Fibroblast of skin of scalp (primary cell): Measurements from ENCODE around the gene PTGR3.

Source experiments
- DNase-seq: peaks from one replicate; pipeline ENCODE4 v3.0.0-alpha.2; 2013

The PTGR3 gene

GRCh38 chr18:75168619-75169018 lies 40.3 kb downstream of the PTGR3 start:
- no peak for DNase-seq

GRCh38 chr18:75167759-75168618 lies 41.0 kb downstream of the PTGR3 start:
- no peak for DNase-seq

DNA sequence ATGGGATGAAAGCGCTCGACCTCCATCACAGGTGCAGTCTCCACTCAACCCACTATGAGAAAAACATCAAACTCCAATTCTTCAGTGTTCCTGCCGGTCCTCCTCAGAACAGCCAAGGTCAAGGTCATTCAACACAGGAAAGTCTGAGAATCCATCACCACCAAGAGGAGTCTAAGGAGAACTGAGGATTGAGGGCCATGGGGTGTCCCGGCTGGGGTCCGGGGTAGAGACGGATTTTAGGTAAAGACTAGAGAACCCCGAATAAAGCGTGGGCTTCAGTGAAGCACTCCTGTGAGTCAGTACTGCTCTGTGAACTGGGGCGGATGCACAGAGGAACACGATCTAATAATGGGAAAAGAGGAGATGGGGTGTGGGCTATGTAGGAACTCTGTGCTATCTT lies 41.8 kb downstream of the PTGR3 start:
- DNase-seq = no peak

- DNase-seq = no peak
Observed at GRCh38 chr18:75165926-75166325, 43.0 kb downstream of the PTGR3 start.

DNA sequence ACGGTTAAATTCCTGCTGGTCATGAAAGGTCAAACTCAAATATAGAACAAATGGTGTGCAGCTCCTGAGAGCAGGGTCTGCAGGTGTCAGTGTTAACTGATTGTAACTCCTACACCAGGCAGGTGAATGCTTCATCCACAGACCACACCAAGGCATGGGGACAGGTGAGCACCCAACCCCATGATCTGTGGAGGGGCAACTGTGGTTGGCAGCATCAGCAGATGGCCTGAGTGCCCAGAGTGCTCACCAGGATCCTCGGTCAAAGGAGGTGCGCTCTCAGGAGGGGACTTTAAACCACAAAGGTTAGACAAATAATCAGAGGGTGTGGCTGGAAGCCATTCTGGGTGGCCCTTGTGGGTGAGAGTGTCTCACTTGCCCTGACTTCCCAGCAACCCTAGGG lies 44.5 kb downstream of the PTGR3 start:
- no peak for DNase-seq

DNA sequence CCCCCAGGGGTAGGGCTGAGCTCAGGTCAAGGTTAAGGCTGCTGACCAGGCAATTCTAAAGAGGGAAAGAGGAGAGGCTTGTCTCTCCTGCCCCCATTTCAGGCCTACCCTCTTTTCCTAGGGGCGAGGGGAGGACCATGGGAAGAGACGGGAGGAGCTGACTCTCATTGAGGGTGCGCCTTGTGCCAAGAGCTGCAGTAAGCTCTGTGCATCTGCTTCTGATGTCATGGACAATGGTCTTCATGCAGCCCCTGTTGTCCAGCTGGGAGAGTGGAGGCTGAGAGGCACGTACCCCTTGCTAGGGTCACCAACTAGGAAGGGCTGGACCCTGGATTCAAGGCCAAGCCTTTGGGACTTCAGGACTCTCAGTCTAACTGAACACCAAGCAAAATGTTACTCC lies 45.2 kb downstream of the PTGR3 start:
- no peak for DNase-seq

- no peak for DNase-seq
Observed at GRCh38 chr18:75162978-75163377, 46.0 kb downstream of the PTGR3 start.

- DNase-seq = no peak
Observed at GRCh38 chr18:75162467-75162866, 46.5 kb downstream of the PTGR3 start.

- DNase-seq = peak; percentile 5
Observed at GRCh38 chr18:75161256-75162028, 47.5 kb downstream of the PTGR3 start.

GRCh38 chr18:75160364-75160763 lies 48.6 kb downstream of the PTGR3 start:
- DNase-seq = no peak

GRCh38 chr18:75159646-75160356 lies 49.1 kb downstream of the PTGR3 start:
- no peak for DNase-seq

DNA sequence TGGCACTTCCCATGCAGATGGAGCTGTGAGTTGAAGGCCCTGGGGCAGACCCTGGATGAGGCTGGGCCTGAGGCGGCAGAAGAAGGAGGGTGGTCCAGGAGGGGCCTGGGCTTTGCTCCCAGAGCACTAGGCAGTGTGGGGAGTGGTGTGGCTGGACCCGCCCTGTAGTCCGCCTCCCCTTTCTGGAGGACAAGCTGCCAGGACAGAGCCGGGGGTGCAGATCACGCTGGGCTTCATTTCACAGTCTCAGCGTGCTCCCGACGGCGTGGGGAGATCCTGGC lies 49.8 kb downstream of the PTGR3 start:
- DNase-seq = no peak
